MCF 10A (cell line): ENCODE results near the gene IGLON5. TPM values are rescaled to one million over a fixed set of nuclear protein-coding genes. Genes with fewer than 3 reads are reported as not detected.

ENCODE experiments used
- BruUV-seq: library from RNA; stranded (reverse); fragments of 400-500 nt; replicated peaks from 2 replicates; lab custom pipeline; 2021; lab: Mats Ljungman, UMichigan
- CTCF ChIA-PET: fragments of 300-600 bp; sonication (Branson Sonifier 250); formaldehyde crosslinking; extraction: SDS; loops from one replicate; lab custom pipeline; 2021; ENCODE audit warnings: antibody characterized with exemption, inconsistent platforms; lab: Yijun Ruan, JAX
- POLR2A ChIA-PET: fragments of 300-600, 350-650 bp; sonication (Branson Sonifier 250); formaldehyde crosslinking; extraction: SDS; loops from one replicate; lab custom pipeline; 2020; ENCODE audit warnings: antibody characterized with exemption, inconsistent platforms; lab: Yijun Ruan, JAX
- DNase-seq: peaks from one replicate; pipeline ENCODE4 v3.0.0-alpha.2; 2018; ENCODE audit not compliant: unreplicated experiment
- H3K27ac Mint-ChIP-seq: one replicate; pipeline ENCODE4 v1.8.0; 2022; ENCODE audit warnings: mild to moderate bottlenecking, low read depth, mixed read lengths; ENCODE audit not compliant: unreplicated experiment
- H3K27me3 Mint-ChIP-seq: one replicate; pipeline ENCODE4 v1.8.0; 2022; ENCODE audit warnings: mixed read lengths; ENCODE audit not compliant: insufficient read depth, unreplicated experiment
- H3K36me3 Mint-ChIP-seq: one replicate; pipeline ENCODE4 v1.8.0; 2022; ENCODE audit warnings: mild to moderate bottlenecking, moderate library complexity, mixed read lengths; ENCODE audit not compliant: insufficient read depth, unreplicated experiment
- H3K4me1 Mint-ChIP-seq: one replicate; pipeline ENCODE4 v1.8.0; 2022; ENCODE audit warnings: mixed read lengths; ENCODE audit not compliant: insufficient read depth, unreplicated experiment
- H3K4me3 Mint-ChIP-seq: one replicate; pipeline ENCODE4 v1.8.0; 2022; ENCODE audit warnings: mild to moderate bottlenecking, moderate library complexity, mixed read lengths; ENCODE audit not compliant: unreplicated experiment
- H3K9me3 Mint-ChIP-seq: one replicate; pipeline ENCODE4 v1.8.0; 2022; ENCODE audit warnings: mixed read lengths; ENCODE audit not compliant: unreplicated experiment
- intact Hi-C: fragments of 100-400 bp; cut with micrococcal nuclease; formaldehyde crosslinking; loops from 2 replicates; pipeline ENCODE4 v1.14.1; 2022
- total RNA-seq: library from RNA; stranded (reverse); gene quantifications from 2 replicates; pipeline ENCODE4 v1.2.3, GENCODE V29; 2022
- TF ChIP-seq, protein P1 (sequence below): fragments of 200-600 bp; IDR thresholded peaks from one replicate; pipeline ENCODE4 v1.8.0; 2022; ENCODE audit warnings: antibody characterized with exemption, mild to moderate bottlenecking; ENCODE audit not compliant: unreplicated experiment

The IGLON5 gene
- total RNA-seq, 1 experiment from 2014 or later = not detected

DNA sequence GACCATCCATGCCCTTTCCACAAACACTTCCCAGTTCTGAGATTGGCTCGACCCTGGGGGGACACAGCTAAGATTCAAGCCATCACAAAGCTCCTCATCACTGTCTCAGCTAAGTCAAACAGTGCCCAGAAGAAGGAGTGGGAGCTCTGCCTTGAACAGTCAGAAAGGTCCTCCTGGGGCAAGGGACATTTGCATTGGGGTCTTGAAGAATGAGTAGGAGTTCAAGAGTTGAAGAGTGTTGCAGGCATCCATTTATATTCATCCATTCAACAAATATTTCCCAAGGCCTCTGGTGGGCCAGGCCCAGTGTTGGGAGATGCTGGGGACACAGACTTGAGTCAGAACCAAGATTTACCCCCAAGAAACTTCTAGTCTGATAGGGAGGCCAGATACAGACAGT lies 6.5 kb downstream of the IGLON5 start:
- ChIA-PET POLR2A (no interaction called here), CTCF (interaction anchor here (0.6 kb wide), 1 partner anchor 47 kb away, joined by 3 read pairs; no protein-coding TSS in a partner anchor)
- Mint-ChIP-seq H3K27me3 (no peaks in the 10 kb centered on the region), H3K36me3 (peaks cover 6% of the 10 kb centered on the region), H3K27ac (no peak overlapping the region), H3K9me3 (peaks cover 44% of the 10 kb centered on the region), H3K4me1 (no peaks in the 10 kb centered on the region), H3K4me3 (no peak overlapping the region)
- TF ChIP-seq, protein P1, sequence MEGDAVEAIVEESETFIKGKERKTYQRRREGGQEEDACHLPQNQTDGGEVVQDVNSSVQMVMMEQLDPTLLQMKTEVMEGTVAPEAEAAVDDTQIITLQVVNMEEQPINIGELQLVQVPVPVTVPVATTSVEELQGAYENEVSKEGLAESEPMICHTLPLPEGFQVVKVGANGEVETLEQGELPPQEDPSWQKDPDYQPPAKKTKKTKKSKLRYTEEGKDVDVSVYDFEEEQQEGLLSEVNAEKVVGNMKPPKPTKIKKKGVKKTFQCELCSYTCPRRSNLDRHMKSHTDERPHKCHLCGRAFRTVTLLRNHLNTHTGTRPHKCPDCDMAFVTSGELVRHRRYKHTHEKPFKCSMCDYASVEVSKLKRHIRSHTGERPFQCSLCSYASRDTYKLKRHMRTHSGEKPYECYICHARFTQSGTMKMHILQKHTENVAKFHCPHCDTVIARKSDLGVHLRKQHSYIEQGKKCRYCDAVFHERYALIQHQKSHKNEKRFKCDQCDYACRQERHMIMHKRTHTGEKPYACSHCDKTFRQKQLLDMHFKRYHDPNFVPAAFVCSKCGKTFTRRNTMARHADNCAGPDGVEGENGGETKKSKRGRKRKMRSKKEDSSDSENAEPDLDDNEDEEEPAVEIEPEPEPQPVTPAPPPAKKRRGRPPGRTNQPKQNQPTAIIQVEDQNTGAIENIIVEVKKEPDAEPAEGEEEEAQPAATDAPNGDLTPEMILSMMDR = no peak
- DNase-seq = no peak
- intact Hi-C loops = no loop called here
- BruUV-seq = no TSS peak

DNA sequence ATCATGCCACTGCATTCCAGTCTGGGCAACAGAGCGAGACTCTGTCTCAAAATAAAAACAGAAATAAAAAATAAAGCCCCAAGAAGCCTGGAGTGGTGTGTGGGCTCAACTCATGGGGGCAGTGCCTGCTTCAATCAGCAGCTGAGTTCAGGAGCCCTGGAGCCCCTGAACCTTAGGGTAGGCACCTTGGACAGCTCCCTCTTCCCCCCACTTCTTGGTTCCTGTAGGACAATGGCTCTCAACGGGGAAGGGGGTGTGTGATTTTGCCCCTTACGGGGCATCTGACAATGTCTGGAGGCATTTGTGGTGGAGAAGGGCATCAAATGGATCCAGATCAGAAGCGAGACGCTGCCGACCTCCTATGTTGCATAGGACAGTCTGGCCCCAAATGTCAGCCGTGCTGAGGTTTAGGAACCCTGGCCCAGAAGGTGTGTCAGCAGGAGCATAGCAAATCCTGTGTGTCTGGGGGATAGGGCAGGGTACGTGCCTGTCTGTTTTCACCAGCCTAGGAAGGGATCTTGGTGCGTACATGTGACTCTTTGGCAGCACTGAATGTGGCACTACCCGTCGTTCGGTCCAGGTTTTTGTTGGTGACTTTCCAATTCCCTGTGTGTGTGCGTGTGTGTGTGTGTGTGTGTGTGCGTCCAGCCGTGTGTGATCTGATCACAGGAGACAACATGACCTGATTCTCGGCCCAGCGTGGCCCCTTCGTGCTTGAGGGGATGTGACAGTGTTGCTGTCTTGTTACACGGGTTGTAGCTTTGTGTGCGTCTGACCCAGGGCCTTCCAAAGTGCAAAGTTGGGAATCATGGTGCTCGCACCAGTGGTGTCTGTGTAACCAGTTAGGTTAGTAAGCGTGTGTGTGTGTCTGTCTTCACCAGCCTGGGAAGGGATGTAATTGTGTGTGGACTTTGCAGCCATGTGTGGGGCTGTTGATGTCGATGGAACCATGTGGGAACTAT lies 7.5 kb downstream of the IGLON5 start:
- H3K36me3 Mint-ChIP-seq = no peaks in the 10 kb centered on the region
- POLR2A ChIA-PET = no interaction called here
- intact Hi-C loops = no loop called here
- H3K4me1 Mint-ChIP-seq = no peaks in the 10 kb centered on the region
- TF ChIP-seq, protein P1 = no peak
- no peak overlapping the region for H3K4me3 Mint-ChIP-seq
- DNase-seq = no peak
- no peak overlapping the region for H3K27ac Mint-ChIP-seq
- H3K9me3 Mint-ChIP-seq = peaks cover 42% of the 10 kb centered on the region
- CTCF ChIA-PET = no interaction called here
- BruUV-seq = no TSS peak
- H3K27me3 Mint-ChIP-seq = no peaks in the 10 kb centered on the region

DNA sequence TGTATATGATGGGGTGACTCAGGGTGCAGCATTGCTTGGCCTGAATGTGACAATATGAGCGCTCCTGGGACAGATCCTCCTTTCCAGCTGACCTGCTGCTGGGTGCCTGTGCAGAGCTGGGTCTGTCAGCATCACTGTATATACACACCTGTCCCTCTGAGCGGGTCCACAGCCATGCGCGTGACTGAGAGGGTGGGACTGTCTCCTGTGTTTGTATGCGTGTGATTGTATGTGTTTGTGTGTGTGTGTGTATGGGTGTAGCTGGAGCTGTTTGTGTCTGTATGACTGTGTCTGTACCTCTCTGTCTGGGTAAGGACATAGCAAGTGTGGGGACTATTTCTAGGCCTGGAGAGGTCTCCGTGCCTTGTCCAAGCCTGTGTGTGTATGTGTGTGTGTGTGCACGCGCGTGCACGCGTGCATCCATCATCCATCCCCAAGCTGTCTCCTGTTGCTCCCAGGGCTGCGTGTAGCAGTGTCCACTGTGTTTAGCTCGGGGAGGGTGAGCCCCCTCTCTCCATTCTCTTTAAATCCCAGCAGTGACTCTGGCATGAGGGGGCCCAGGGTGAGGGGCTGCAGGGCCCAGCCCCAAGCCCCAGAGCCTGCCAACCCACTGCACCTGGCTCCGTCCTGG lies 8.3 kb downstream of the IGLON5 start:
- Mint-ChIP-seq H3K9me3 (peaks cover 44% of the 10 kb centered on the region), H3K27me3 (no peaks in the 10 kb centered on the region), H3K27ac (no peak overlapping the region)

DNA sequence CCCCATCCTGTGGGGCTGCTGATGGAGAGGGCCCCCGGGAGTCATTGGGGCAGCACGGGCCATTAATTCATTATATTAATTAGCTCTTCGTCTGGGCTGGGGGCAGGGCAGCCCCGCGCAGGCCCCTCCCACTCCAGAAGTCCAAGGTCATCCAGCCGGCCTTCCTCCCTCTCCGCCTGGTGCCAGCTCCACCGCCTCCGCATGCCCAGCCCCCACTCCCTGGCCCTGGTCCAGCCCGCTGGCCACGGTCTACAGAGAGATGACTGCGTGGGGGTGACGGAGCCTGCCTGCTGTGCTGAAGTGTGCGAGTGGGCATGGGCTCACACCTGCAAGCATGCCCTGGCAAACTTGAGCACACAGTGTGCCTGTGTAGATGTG lies 8.8 kb downstream of the IGLON5 start:
- no peak for DNase-seq
- no peaks in the 10 kb centered on the region for H3K27me3 Mint-ChIP-seq
- CTCF ChIA-PET = no interaction called here
- no peaks in the 10 kb centered on the region for H3K4me1 Mint-ChIP-seq
- peaks cover 43% of the 10 kb centered on the region for H3K9me3 Mint-ChIP-seq
- intact Hi-C loops = no loop called here
- no peak overlapping the region for H3K27ac Mint-ChIP-seq
- no peak overlapping the region for H3K4me3 Mint-ChIP-seq
- POLR2A ChIA-PET = no interaction called here
- TF ChIP-seq, protein P1 = no peak
- BruUV-seq = no TSS peak
- peaks cover 3% of the 10 kb centered on the region for H3K36me3 Mint-ChIP-seq

More for the DNA sequence above, 8.3 kb downstream of the IGLON5 start:
- no peaks in the 10 kb centered on the region for H3K36me3 Mint-ChIP-seq
- TF ChIP-seq, protein P1 = no peak
- BruUV-seq = no TSS peak
- intact Hi-C loops = no loop called here
- H3K4me1 Mint-ChIP-seq = no peaks in the 10 kb centered on the region
- DNase-seq = no peak
- H3K4me3 Mint-ChIP-seq = no peak overlapping the region
- CTCF ChIA-PET = no interaction called here
- POLR2A ChIA-PET = no interaction called here
